HepG2 (cell line): ENCODE data around the gene ANKRD27. TPM values are rescaled to one million over a fixed set of nuclear protein-coding genes. Genes with fewer than 3 reads are reported as not detected.
A peak's percentile ranks its signal among the peaks of the same experiment; 100 is the strongest.

Experiments
- ATM ChIP-seq: fragments of 450-650 bp; IDR thresholded peaks from 2 replicates; pipeline ENCODE4 v1.7.1; 2017; ENCODE audit warnings: mild to moderate bottlenecking, borderline replicate concordance
- CBX1 ChIP-seq: IDR thresholded peaks from one replicate; pipeline ENCODE4 v1.6.1; 2016; ENCODE audit warnings: antibody characterized with exemption, low read depth
- CHD4 ChIP-seq: fragments of 200-600 bp; sonication (generic); IDR thresholded peaks from 2 replicates; pipeline ENCODE4 v1.7.0; 2017; ENCODE audit warnings: mild to moderate bottlenecking, low read length, borderline replicate concordance
- ELF3 ChIP-seq: IDR thresholded peaks from 2 replicates; pipeline ENCODE4 v1.6.1; 2016; ENCODE audit warnings: missing genetic modification reagents, missing compliant biosample characterization
- FOXA1 ChIP-seq, 2 experiments: fragments of 450-650 bp in 1 of 2; sonication (generic) in 1 of 2; formaldehyde crosslinking in 1 of 2; IDR thresholded peaks; 2 replicates each; pipeline versions ENCODE4 v1.4.0 to v1.6.1; 2016 to 2020; ENCODE audit warnings: missing genetic modification reagents in 1 of 2
- IRF2 ChIP-seq: IDR thresholded peaks from 2 replicates; pipeline ENCODE4 v1.6.1; 2018; ENCODE audit warnings: missing genetic modification reagents, missing compliant biosample characterization
- KLF6 ChIP-seq: IDR thresholded peaks from 2 replicates; pipeline ENCODE4 v1.8.0; 2016; ENCODE audit warnings: missing biosample characterization, missing genetic modification reagents
- MAZ ChIP-seq, 2 experiments: sonication (generic) in 1 of 2; formaldehyde crosslinking in 1 of 2; IDR thresholded peaks; 2 replicates each; pipeline versions ENCODE4 v1.5.0 to v1.6.1; 2012 to 2020; ENCODE audit warnings: low read depth in 2 of 2, mild to moderate bottlenecking in 2 of 2, borderline replicate concordance in 1 of 2, improper control_type of control experiment in 1 of 2, low read length in 1 of 2, missing genetic modification reagents in 1 of 2, moderate library complexity in 1 of 2
- MEIS1 ChIP-seq: sonication (generic); formaldehyde crosslinking; IDR thresholded peaks from 2 replicates; pipeline ENCODE4 v1.9.0; 2021; ENCODE audit warnings: mild to moderate bottlenecking, missing genetic modification reagents, moderate library complexity, borderline replicate concordance
- NONO ChIP-seq, 2 experiments: fragments of 450-650 bp in 1 of 2; sonication (generic) in 1 of 2; formaldehyde crosslinking in 1 of 2; IDR thresholded peaks in 1 of 2; conservative IDR thresholded peaks in 1 of 2; 2 replicates each; pipeline versions ENCODE4 v1.6.1 to v1.8.0; 2017 to 2022; ENCODE audit warnings: mild to moderate bottlenecking in 1 of 2, missing genetic modification reagents in 1 of 2, moderate library complexity in 1 of 2
- PHF20 ChIP-seq: sonication (generic); formaldehyde crosslinking; IDR thresholded peaks from 2 replicates; pipeline ENCODE4 v1.5.0; 2020; ENCODE audit warnings: mild to moderate bottlenecking, missing genetic modification reagents
- PRPF4 ChIP-seq: fragments of 200-400 bp; formaldehyde crosslinking; IDR thresholded peaks from 2 replicates; pipeline ENCODE4 v1.6.1; 2016; ENCODE audit warnings: low read length, low read depth; ENCODE audit not compliant: poor library complexity, severe bottlenecking
- SMARCE1 ChIP-seq: fragments of 450-650 bp; IDR thresholded peaks from 2 replicates; pipeline ENCODE4 v1.6.1; 2017; ENCODE audit warnings: borderline replicate concordance
- SMYD3 ChIP-seq: sonication (generic); formaldehyde crosslinking; IDR thresholded peaks from 2 replicates; pipeline ENCODE4 v1.8.1; 2023; ENCODE audit warnings: mild to moderate bottlenecking, missing genetic modification reagents
- TAF1 ChIP-seq: sonication (generic); formaldehyde crosslinking; IDR thresholded peaks from 2 replicates; pipeline ENCODE4 v1.4.0; 2020; ENCODE audit warnings: missing genetic modification reagents
- TCF7L2 ChIP-seq: IDR thresholded peaks from 2 replicates; pipeline ENCODE4 v1.6.1; 2011; ENCODE audit warnings: mild to moderate bottlenecking, low read depth, low read length, moderate library complexity
- ZBTB26 ChIP-seq: IDR thresholded peaks from 2 replicates; pipeline ENCODE4 v1.6.1; 2016; ENCODE audit warnings: missing compliant biosample characterization, missing genetic modification reagents, borderline replicate concordance
- ZBTB3 ChIP-seq: sonication (generic); formaldehyde crosslinking; IDR thresholded peaks from 2 replicates; pipeline ENCODE4 v1.4.0; 2020; ENCODE audit warnings: low read depth, mild to moderate bottlenecking, moderate library complexity, missing genetic modification reagents, borderline replicate concordance
- ZBTB8A ChIP-seq: sonication (generic); formaldehyde crosslinking; IDR thresholded peaks from 2 replicates; pipeline ENCODE4 v1.4.0; 2020; ENCODE audit warnings: mild to moderate bottlenecking, low read depth, missing genetic modification reagents, borderline replicate concordance
- ZNF207 ChIP-seq: fragments of 450-650 bp; IDR thresholded peaks from 2 replicates; pipeline ENCODE4 v1.6.1; 2016; ENCODE audit warnings: antibody characterized with exemption, borderline replicate concordance
- ZNF253 ChIP-seq: sonication (generic); formaldehyde crosslinking; IDR thresholded peaks from 2 replicates; pipeline ENCODE4 v1.8.0; 2022; ENCODE audit warnings: mild to moderate bottlenecking, missing genetic modification reagents, borderline replicate concordance
- ZNF317 ChIP-seq: sonication (generic); formaldehyde crosslinking; IDR thresholded peaks from 2 replicates; pipeline ENCODE4 v1.5.0; 2020; ENCODE audit warnings: mild to moderate bottlenecking, missing genetic modification reagents
- ZNF430 ChIP-seq: sonication (generic); formaldehyde crosslinking; IDR thresholded peaks from 2 replicates; pipeline ENCODE4 v1.9.0; 2021; ENCODE audit warnings: mild to moderate bottlenecking, missing genetic modification reagents
- ZNF562 ChIP-seq: sonication (generic); formaldehyde crosslinking; IDR thresholded peaks from 2 replicates; pipeline ENCODE4 v1.8.0; 2022; ENCODE audit warnings: missing genetic modification reagents, borderline replicate concordance
- ZNF570 ChIP-seq: sonication (generic); formaldehyde crosslinking; IDR thresholded peaks from 2 replicates; pipeline ENCODE4 v1.4.0; 2020; ENCODE audit warnings: mild to moderate bottlenecking, missing genetic modification reagents, borderline replicate concordance
- ZNF7 ChIP-seq: IDR thresholded peaks from 2 replicates; pipeline ENCODE4 v1.6.1; 2016; ENCODE audit warnings: missing biosample characterization, missing genetic modification reagents
- ZNF780A ChIP-seq: sonication (generic); formaldehyde crosslinking; IDR thresholded peaks from 2 replicates; pipeline ENCODE4 v1.8.0; 2022; ENCODE audit warnings: mild to moderate bottlenecking, missing genetic modification reagents, moderate library complexity
- polyA plus RNA-seq, 8 experiments: library from polyadenylated mRNA; depleted of rRNA in 3 of 8; stranded (reverse) in 7 of 8; unstranded in 1 of 8; fragments of >200 nt; fragmentation: Illumina TruSeq in 4 of 8; extraction: Trizol in 4 of 8; gene quantifications; 2 replicates each; pipeline versions ENCODE4 v1.2.1 to v1.2.3, GENCODE V29; 2011 to 2016; ENCODE audit warnings: low read depth in 4 of 8, missing spikeins in 1 of 8, mixed read lengths in 1 of 8; ENCODE audit not compliant: insufficient read depth in 1 of 8
- total RNA-seq, 5 experiments: library from RNA; depleted of rRNA; stranded (reverse); fragments of >200 nt; fragmentation: Illumina TruSeq; extraction: Trizol; gene quantifications; 2 replicates each; pipeline ENCODE4 v1.2.3, GENCODE V29; 2016; ENCODE audit warnings: low read depth in 1 of 5
- TF ChIP-seq, protein P1 (sequence below): sonication (generic); formaldehyde crosslinking; IDR thresholded peaks from 2 replicates; pipeline ENCODE4 v1.5.0; 2020; ENCODE audit warnings: missing genetic modification reagents

ANKRD27 gene
- total and polyA plus RNA-seq, 2 of the 13 experiments (the other 11 are each of a cell fraction or from before 2014, with no cell fraction given), result 22.2 to 23.7 TPM

- TF ChIP-seq TCF7L2, result no peak
- TF ChIP-seq NONO (IDR thresholded peaks at IDR 0.05), result no peak
- TF ChIP-seq NONO (CRISPR knock-in tag; conservative IDR thresholded peaks at IDR 0.05), result 0 out of 2 replicates have a peak, but pooled peaks have one; percentile 17
- no peak for TF ChIP-seq ATM
- peak; percentile 75; the same call in 1 of the 2 replicates for TF ChIP-seq TAF1 (CRISPR knock-in tag)
- TF ChIP-seq SMARCE1, result no peak
- 0 out of 2 replicates have a peak, but pooled peaks have one; percentile 8 for TF ChIP-seq ELF3 (CRISPR knock-in tag)
- TF ChIP-seq ZBTB8A (CRISPR knock-in tag), result no peak
- no peak for TF ChIP-seq FOXA1 (IDR thresholded peaks at IDR 0.05)
- no peak; the same call in 1 of the 2 replicates for TF ChIP-seq FOXA1 (CRISPR knock-in tag; IDR thresholded peaks at IDR 0.05)
- TF ChIP-seq SMYD3, result no peak
- no peak for TF ChIP-seq ZNF562 (CRISPR knock-in tag)
- no peak for TF ChIP-seq KLF6 (CRISPR knock-in tag)
- TF ChIP-seq MAZ (IDR thresholded peaks at IDR 0.05; ENCODE audit: borderline replicate concordance, low read depth, low read length), result peak; percentile 73; the same call in 1 of the 2 replicates
- peak; percentile 85 for TF ChIP-seq MAZ (CRISPR knock-in tag; IDR thresholded peaks at IDR 0.05; ENCODE audit: low read depth)
- no peak for TF ChIP-seq ZNF253
- no peak for TF ChIP-seq CBX1
- 0 out of 2 replicates have a peak, but pooled peaks have one; percentile 36 for TF ChIP-seq ZBTB3
- TF ChIP-seq ZNF7, result no peak
- no peak for TF ChIP-seq ZNF430 (CRISPR knock-in tag)
- TF ChIP-seq MEIS1 (CRISPR knock-in tag), result no peak
- no peak for TF ChIP-seq ZNF570 (CRISPR knock-in tag)
- no peak for TF ChIP-seq ZNF780A (CRISPR knock-in tag)
- TF ChIP-seq PHF20 (CRISPR knock-in tag), result no peak
- no peak for TF ChIP-seq ZNF317 (CRISPR knock-in tag)
- TF ChIP-seq IRF2, result no peak
- TF ChIP-seq, protein P1, sequence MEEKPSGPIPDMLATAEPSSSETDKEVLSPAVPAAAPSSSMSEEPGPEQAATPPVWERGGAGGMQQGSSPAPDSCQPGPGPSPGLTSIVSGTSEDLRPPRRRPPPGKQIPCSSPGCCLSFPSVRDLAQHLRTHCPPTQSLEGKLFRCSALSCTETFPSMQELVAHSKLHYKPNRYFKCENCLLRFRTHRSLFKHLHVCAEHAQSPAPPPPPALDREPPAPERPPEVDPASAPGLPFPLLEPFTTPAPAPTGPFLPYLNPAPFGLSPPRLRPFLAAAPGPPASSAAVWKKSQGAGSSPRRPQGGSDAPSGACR, result 0 out of 2 replicates have a peak, but pooled peaks have one; percentile 38
- no peak for TF ChIP-seq CHD4
- no peak for TF ChIP-seq ZBTB26 (CRISPR knock-in tag)
- no peak for TF ChIP-seq PRPF4
- no peak for TF ChIP-seq ZNF207
Measured at GRCh38 chr19:32674931-32675719, at the start of gene ANKRD27 (continued).
